Liver (tissue), 9 donors: ENCODE results near the gene BCORL1. TPM values are rescaled to one million over a fixed set of nuclear protein-coding genes. Genes with fewer than 3 reads are reported as not detected.

Experiments
- DNase-seq: peaks from one replicate; pipeline ENCODE4 v3.0.0-alpha.2; 2017; ENCODE audit warnings: low spot score
- H3K27ac ChIP-seq, 2 donors: one replicate each; pipeline ENCODE4 v1.7.0; 2013; ENCODE audit warnings: inconsistent platforms in 2 of 2, low read length in 2 of 2, control low read depth in 1 of 2, low read depth in 1 of 2, mild to moderate bottlenecking in 1 of 2
- H3K27me3 ChIP-seq, 4 donors: one replicate each; pipeline versions ENCODE4 v1.6.1 to v1.7.0; 2013; ENCODE audit warnings: low read length in 3 of 4, inconsistent platforms in 1 of 4, mild to moderate bottlenecking in 1 of 4, moderate library complexity in 1 of 4; ENCODE audit not compliant: control insufficient read depth in 4 of 4, insufficient read depth in 4 of 4
- H3K36me3 ChIP-seq, 4 donors: one replicate each; pipeline versions ENCODE4 v1.6.1 to v1.7.0; 2013; ENCODE audit warnings: low read length in 3 of 4, mild to moderate bottlenecking in 3 of 4, low read depth in 1 of 4, moderate library complexity in 1 of 4; ENCODE audit not compliant: control insufficient read depth in 4 of 4, insufficient read depth in 3 of 4
- H3K4me1 ChIP-seq, 4 donors: one replicate each; pipeline versions ENCODE4 v1.6.1 to v1.7.0; 2013; ENCODE audit warnings: low read length in 3 of 4, mild to moderate bottlenecking in 3 of 4, moderate library complexity in 1 of 4; ENCODE audit not compliant: control insufficient read depth in 4 of 4, insufficient read depth in 4 of 4
- H3K4me3 ChIP-seq, 3 donors: one replicate each; pipeline versions ENCODE4 v1.6.1 to v1.7.0; 2013; ENCODE audit warnings: low read length in 3 of 3, control low read depth in 1 of 3, low read depth in 1 of 3, mild to moderate bottlenecking in 1 of 3
- H3K9ac ChIP-seq, 2 donors: one replicate each; pipeline ENCODE4 v1.7.0; 2013; ENCODE audit warnings: low read length in 2 of 2, mild to moderate bottlenecking in 2 of 2, moderate library complexity in 2 of 2, control low read depth in 1 of 2, low read depth in 1 of 2
- H3K9me3 ChIP-seq, 4 donors: one replicate each; pipeline versions ENCODE4 v1.6.1 to v1.7.0; 2013; ENCODE audit warnings: low read length in 3 of 4; ENCODE audit not compliant: control insufficient read depth in 4 of 4
- CTCF ChIP-seq: fragments of 150-350 bp; IDR thresholded peaks from 2 replicates; pipeline ENCODE4 v1.5.1; 2017; ENCODE audit warnings: improper control_type of control experiment, low read depth, low read length; ENCODE audit not compliant: missing input control
- EGR1 ChIP-seq, 2 donors: IDR thresholded peaks; 2 replicates each; pipeline ENCODE4 v1.6.1; 2016 to 2018; ENCODE audit warnings: antibody characterized with exemption in 2 of 2, low read depth in 2 of 2
- FOXA1 ChIP-seq: IDR thresholded peaks from 2 replicates; pipeline ENCODE4 v1.6.1; 2016; ENCODE audit warnings: antibody characterized with exemption
- FOXA2 ChIP-seq: IDR thresholded peaks from 2 replicates; pipeline ENCODE4 v1.6.1; 2016; ENCODE audit warnings: antibody characterized with exemption
- GABPA ChIP-seq, 2 donors: IDR thresholded peaks in 1 of 2; conservative IDR thresholded peaks in 1 of 2; 2 replicates each; pipeline ENCODE4 v1.6.1; 2016; ENCODE audit warnings: antibody characterized with exemption in 2 of 2, mild to moderate bottlenecking in 1 of 2, moderate library complexity in 1 of 2
- HNF4A ChIP-seq, 2 donors: conservative IDR thresholded peaks; 2 replicates each; pipeline ENCODE4 v1.6.1; 2016; ENCODE audit warnings: antibody characterized with exemption in 2 of 2, mild to moderate bottlenecking in 2 of 2
- HNF4G ChIP-seq: IDR thresholded peaks from 2 replicates; pipeline ENCODE4 v1.6.1; 2016; ENCODE audit warnings: antibody characterized with exemption
- JUND ChIP-seq, 2 donors: IDR thresholded peaks; 2 replicates each; pipeline ENCODE4 v1.6.1; 2016; ENCODE audit warnings: antibody characterized with exemption in 2 of 2
- NR2F2 ChIP-seq: IDR thresholded peaks from 2 replicates; pipeline ENCODE4 v1.6.1; 2016; ENCODE audit warnings: antibody characterized with exemption
- RAD21 ChIP-seq, 2 donors: IDR thresholded peaks; 2 replicates each; pipeline ENCODE4 v1.6.1; 2016; ENCODE audit warnings: antibody characterized with exemption in 2 of 2, mild to moderate bottlenecking in 2 of 2
- RXRA ChIP-seq, 2 donors: IDR thresholded peaks; 2 replicates each; pipeline ENCODE4 v1.6.1; 2017 to 2018; ENCODE audit warnings: antibody characterized with exemption in 2 of 2, mild to moderate bottlenecking in 1 of 2
- TAF1 ChIP-seq: conservative IDR thresholded peaks from 2 replicates; pipeline ENCODE4 v1.6.1; 2016; ENCODE audit warnings: antibody characterized with exemption, mild to moderate bottlenecking
- YY1 ChIP-seq: IDR thresholded peaks from 2 replicates; pipeline ENCODE4 v1.6.1; 2016; ENCODE audit warnings: antibody characterized with exemption, mild to moderate bottlenecking
- WGBS: extraction: QIAGEN DNeasy Blood & Tissue Kit; methylation state at CpG from one replicate; pipeline ENCODE4 v1.1.7; 2013; 5-methylcytosine and 5-hydroxymethylcytosine counted together
- polyA plus RNA-seq, 2 donors: library from polyadenylated mRNA; stranded (reverse) in 1 of 2; unstranded in 1 of 2; fragments of 200-250 nt in 1 of 2; fragments of >200 nt in 1 of 2; fragmentation: Nextera tagmentation in 1 of 2; extraction: Ambion mirVana in 1 of 2; gene quantifications; one replicate each; pipeline versions ENCODE4 v1.2.1 to v1.2.3, GENCODE V29; 2013 to 2015
- total RNA-seq, 2 donors: library from RNA; depleted of rRNA; stranded (reverse); fragments of >200 nt; gene quantifications; one replicate each; pipeline ENCODE4 v1.2.3, GENCODE V29; 2014
- TF ChIP-seq, protein P1 (sequence below): IDR thresholded peaks from 2 replicates; pipeline ENCODE4 v1.6.1; 2016; ENCODE audit warnings: antibody characterized with exemption, mild to moderate bottlenecking
- TF ChIP-seq, protein P2 (sequence below): IDR thresholded peaks from 2 replicates; pipeline ENCODE4 v1.6.1; 2016; ENCODE audit warnings: antibody characterized with exemption
- donor health status: healthy.
- donor health status: healthy.
- donor health status: healthy.
- donor health status: healthy.
- donor health status: healthy.

BCORL1 gene
- total and polyA plus RNA-seq, 4 donors = 1.7 to 5.3 (median 2.1) TPM

DNA sequence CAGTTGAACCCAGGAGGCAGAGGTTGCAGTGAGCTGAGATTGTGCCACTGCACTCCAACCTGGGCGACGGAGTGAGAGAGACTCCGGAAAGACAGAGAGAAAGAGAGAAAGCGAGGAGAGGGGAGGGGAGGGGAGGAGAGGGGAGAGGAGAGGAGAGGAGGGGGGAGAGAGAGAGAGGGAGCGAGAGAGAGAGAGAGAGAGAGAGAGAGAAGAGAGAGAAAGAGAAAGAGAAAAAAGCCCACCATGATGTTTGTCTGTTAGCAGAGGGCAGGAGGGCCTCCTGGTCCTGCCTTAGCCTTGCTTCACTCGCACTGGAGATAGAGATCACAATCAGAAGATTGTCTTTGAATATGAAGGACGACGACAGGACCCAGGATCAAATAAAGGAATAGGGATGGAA is 18.7 kb upstream of the BCORL1 start:
- H3K9me3 ChIP-seq = no peaks in the 10 kb centered on the region
- no peak for TF ChIP-seq TAF1
- TF ChIP-seq HNF4A (conservative IDR thresholded peaks at IDR 0.05) = no peak
- no peak for TF ChIP-seq EGR1 (IDR thresholded peaks at IDR 0.05; ENCODE audit: low read depth in 2 of 2)
- no peak for TF ChIP-seq FOXA1
- no peak for TF ChIP-seq HNF4G
- no peak for TF ChIP-seq RXRA (IDR thresholded peaks at IDR 0.05)

DNA sequence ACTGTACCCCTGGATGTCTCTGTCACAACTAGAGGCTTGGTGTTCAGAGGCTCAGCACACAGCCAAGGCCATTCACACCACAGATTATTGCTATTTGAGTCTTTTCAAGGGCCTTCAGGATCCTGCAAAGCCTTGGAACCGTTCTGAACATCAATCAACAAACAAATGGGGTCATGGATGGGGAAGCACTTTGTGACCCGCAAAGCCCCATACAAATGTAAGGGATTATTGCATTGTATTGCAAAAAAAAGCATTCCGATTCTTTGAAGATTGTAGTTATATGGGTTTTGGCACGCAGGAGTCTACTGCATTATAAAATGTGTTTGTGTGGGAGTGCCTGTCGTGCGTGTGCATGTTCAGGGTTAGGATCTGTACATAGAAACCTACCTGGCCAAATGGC is 17.3 kb upstream of the BCORL1 start:
- Histone ChIP-seq H3K4me3 (no peak overlapping the region), H3K4me1 (peaks cover 0 to 5% (median 2%) of the 10 kb centered on the region in 4 donors), H3K27me3 (no peaks in the 10 kb centered on the region), H3K27ac (no peak overlapping the region), H3K9ac (no peak overlapping the region), H3K9me3 (no peaks in the 10 kb centered on the region), H3K36me3 (no peaks in the 10 kb centered on the region)
- 88% methylated on average over 6 of the region's 6 CpGs for WGBS
- DNase-seq = no peak
- TF ChIP-seq, protein P1, sequence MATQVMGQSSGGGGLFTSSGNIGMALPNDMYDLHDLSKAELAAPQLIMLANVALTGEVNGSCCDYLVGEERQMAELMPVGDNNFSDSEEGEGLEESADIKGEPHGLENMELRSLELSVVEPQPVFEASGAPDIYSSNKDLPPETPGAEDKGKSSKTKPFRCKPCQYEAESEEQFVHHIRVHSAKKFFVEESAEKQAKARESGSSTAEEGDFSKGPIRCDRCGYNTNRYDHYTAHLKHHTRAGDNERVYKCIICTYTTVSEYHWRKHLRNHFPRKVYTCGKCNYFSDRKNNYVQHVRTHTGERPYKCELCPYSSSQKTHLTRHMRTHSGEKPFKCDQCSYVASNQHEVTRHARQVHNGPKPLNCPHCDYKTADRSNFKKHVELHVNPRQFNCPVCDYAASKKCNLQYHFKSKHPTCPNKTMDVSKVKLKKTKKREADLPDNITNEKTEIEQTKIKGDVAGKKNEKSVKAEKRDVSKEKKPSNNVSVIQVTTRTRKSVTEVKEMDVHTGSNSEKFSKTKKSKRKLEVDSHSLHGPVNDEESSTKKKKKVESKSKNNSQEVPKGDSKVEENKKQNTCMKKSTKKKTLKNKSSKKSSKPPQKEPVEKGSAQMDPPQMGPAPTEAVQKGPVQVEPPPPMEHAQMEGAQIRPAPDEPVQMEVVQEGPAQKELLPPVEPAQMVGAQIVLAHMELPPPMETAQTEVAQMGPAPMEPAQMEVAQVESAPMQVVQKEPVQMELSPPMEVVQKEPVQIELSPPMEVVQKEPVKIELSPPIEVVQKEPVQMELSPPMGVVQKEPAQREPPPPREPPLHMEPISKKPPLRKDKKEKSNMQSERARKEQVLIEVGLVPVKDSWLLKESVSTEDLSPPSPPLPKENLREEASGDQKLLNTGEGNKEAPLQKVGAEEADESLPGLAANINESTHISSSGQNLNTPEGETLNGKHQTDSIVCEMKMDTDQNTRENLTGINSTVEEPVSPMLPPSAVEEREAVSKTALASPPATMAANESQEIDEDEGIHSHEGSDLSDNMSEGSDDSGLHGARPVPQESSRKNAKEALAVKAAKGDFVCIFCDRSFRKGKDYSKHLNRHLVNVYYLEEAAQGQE = no peak
- TF ChIP-seq HNF4A (conservative IDR thresholded peaks at IDR 0.05) (no peak), CTCF (no peak), FOXA2 (no peak), RAD21 (IDR thresholded peaks at IDR 0.05) (no peak), EGR1 (IDR thresholded peaks at IDR 0.05; ENCODE audit: low read depth in 2 of 2) (no peak), GABPA (IDR thresholded peaks at IDR 0.05 in 1 of 2, conservative IDR thresholded peaks at IDR 0.05 in 1 of 2) (no peak), HNF4G (no peak), YY1 (no peak), FOXA1 (no peak), NR2F2 (no peak), TAF1 (no peak), JUND (IDR thresholded peaks at IDR 0.05) (no peak)
- TF ChIP-seq, protein P2, sequence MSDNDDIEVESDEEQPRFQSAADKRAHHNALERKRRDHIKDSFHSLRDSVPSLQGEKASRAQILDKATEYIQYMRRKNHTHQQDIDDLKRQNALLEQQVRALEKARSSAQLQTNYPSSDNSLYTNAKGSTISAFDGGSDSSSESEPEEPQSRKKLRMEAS = no peak

More for the DNA sequence above, 18.7 kb upstream of the BCORL1 start:
- Histone ChIP-seq H3K9ac (no peak overlapping the region), H3K36me3 (no peaks in the 10 kb centered on the region), H3K4me1 (peaks cover 0 to 5% (median 3%) of the 10 kb centered on the region in 4 donors), H3K4me3 (no peak overlapping the region), H3K27ac (no peak overlapping the region), H3K27me3 (no peaks in the 10 kb centered on the region)
- WGBS = 92% methylated on average over 8 of the region's 8 CpGs
- no peak for DNase-seq
